HG03025 (cell line): Measurements from ENCODE around the gene C2CD3.
A peak's percentile ranks its signal among the peaks of the same experiment; 100 is the strongest.
"Not testable (repeated sequence)": the region's sequence is repeated elsewhere in the genome, so short reads cannot be mapped to it uniquely, and the experiment has no call there.

Experiments
- ATAC-seq: cut with Tn5 transposase; IDR thresholded peaks from one replicate; pipeline ENCODE4 v1.9.1; 2021; ENCODE audit warnings: mild to moderate bottlenecking, moderate library complexity; ENCODE audit not compliant: unreplicated experiment, low FRiP score

C2CD3 gene

DNA sequence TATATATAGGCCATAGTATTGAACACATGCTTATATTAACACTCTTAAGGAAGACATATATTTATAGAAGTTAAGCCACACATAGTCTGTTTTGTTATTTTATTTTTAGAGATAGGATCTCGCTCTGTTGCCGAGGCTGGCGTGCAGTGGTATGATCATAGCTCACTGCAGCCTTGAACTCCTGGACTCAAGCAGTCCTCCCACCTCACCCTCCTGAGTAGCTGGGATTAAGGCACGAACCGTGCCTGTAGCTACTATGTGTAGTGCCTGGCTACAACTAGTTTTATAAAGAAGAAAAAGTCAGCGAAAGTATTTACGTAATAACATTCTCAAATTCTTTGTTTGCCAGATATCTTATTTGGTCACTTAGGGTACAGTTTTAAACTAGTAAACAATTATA lies 182.6 kb downstream of the C2CD3 start:
- no peak for ATAC-seq

DNA sequence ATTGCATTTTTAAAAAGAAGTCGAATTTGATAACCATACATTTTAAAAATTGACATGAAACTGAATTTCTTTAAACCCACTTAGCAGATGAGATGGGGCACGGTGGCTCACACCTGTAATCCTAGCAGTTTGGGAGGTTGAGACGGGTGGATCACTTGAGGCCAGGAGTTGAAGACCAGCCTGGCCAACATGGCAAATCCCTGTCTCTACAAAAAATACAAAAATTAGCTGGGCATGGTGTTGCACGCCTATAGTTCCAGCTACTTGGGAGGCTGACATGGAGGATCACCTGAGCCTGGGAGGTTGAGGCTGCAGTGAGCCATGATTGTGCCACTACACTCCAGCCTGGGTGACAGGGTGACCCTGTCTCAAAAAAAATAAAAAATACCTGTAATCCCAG lies 185.1 kb downstream of the C2CD3 start:
- not testable (repeated sequence) for ATAC-seq

DNA sequence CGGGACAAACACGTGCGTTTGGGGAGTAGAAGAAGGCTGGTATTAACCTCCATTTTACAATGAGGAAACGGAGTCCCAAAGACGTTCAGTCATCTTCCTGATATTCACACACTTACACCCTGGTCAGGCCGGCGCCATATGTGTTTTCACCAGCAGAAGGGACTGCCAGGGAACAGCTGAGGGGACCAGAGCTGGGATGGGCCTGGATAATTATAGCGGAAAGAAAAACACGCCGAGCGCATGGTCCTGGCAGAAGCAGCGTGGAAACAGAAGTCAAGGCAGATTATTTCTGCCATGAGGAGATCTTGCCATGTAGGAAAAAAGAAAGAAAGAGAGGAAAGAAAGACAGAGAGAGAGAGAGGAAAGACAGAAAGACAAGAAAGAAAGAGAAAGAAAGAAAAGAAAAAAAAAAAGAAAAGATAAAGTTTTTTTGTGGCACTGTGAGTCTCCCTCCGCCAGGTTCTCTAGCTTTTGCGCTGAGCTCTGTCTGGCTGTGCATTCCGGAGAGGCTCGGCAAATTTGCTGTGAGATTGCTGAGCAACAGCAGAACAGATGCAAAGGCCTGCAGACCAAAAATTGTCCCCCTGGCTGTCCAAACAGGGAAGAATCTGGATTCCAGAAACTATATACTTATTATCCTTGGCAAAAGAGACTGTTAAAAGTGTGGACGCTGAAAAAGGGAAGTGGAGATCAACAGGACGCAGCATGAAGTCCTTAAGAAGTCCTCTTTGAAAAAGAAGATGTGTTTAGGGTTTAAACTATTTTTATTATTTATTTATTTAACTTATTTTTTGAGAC lies 186.9 kb downstream of the C2CD3 start:
- ATAC-seq: no peak

DNA sequence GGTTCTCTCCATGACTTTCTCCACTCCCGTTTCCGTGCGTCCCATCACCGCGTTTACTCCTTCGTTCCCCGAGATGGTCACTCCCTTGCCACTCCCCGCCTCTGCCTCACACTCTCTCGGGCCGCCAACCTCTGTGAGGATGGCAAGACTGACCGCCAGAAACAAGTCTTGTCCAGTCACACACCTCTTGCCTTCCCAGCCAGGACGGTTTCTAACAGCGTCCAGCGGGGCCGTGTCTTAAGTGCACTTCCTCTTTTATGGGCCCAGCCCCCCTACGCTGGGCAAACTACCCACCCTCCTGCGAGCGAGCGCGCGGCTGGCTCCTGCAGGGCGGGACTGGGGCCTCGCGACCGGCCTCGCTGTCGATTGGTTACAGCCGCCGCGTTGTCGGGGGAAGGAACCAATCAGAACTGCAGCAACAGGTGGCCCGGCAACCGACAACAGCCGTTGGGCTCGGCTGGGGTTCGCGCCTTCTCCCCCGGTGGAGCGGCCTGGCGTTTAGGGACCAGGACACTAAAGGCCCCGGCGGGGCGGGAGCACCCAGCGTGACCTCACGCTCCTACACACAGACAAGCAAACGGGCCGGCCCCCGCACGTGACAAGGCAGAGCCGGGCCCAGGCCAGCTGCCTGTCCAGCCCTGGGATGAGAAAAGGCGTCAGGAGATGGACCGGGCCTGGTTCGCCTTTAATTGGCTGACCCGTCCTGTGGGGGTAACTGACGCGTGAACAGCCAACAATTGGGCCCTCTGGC lies 187.6 kb downstream of the C2CD3 start:
- ATAC-seq: peak; percentile 67

DNA sequence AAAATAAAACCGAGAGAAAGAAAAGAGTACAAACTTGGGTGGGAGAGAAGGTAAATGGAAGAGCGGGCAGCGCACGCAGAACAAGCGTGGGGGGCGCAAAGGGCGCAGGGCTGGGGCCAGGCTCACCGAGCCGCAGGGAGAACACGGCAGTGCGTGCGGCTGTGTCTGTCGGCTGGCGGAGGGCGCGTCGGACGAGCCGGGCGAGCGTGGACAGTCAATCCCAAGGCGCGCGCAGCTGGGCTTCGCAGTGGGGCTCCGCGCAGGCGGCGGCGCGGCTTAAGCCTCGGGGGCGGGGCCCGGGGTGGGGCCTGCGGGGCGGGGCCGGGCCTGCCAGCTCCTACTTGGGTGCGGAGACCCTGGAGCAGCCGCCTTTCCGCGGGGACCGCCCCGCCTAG lies 188.2 kb downstream of the C2CD3 start, which contains the start of gene UCP2:
Gene UCP2 (minus strand): TSS at position 249 of the 395 bp plus-strand sequence. CDS start 4,465 bp downstream, outside the sequence.
- ATAC-seq: peak; percentile 43

DNA sequence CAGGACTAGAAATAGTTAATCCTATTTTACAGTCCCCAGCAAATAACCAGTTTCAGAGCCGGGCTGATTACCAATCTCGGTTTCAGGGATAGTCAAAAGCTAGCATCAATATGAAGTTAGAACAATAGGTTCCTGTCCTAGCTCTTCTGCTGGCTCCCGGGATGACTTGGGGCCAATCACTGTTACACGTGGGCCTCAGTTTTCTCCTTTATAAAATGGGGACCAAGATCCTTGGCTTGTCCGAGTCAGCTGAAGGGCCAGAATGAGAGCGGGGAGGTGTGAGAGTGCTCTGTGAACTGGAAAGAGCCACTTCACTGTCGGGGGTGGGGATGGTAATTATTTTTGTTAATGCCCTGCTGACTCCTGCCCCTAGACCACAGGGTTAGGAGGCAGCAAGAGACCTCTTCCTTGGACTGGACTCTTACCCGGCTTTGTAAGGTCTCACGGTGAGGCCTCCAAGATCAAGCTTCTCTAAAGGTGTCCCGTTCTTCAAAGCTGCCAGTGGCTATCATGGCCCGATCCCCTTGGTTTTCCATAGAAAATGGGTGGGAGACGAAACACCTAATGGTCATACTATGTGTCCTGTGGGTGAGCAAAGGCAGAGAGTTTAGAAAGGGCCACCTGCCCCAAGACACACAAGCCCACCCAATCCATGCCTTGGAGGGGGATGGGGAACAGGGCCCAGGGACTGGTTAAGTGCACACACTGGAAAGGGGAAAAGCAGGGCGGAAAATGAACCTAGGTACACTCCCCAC lies 189.6 kb downstream of the C2CD3 start:
- ATAC-seq: no peak

DNA sequence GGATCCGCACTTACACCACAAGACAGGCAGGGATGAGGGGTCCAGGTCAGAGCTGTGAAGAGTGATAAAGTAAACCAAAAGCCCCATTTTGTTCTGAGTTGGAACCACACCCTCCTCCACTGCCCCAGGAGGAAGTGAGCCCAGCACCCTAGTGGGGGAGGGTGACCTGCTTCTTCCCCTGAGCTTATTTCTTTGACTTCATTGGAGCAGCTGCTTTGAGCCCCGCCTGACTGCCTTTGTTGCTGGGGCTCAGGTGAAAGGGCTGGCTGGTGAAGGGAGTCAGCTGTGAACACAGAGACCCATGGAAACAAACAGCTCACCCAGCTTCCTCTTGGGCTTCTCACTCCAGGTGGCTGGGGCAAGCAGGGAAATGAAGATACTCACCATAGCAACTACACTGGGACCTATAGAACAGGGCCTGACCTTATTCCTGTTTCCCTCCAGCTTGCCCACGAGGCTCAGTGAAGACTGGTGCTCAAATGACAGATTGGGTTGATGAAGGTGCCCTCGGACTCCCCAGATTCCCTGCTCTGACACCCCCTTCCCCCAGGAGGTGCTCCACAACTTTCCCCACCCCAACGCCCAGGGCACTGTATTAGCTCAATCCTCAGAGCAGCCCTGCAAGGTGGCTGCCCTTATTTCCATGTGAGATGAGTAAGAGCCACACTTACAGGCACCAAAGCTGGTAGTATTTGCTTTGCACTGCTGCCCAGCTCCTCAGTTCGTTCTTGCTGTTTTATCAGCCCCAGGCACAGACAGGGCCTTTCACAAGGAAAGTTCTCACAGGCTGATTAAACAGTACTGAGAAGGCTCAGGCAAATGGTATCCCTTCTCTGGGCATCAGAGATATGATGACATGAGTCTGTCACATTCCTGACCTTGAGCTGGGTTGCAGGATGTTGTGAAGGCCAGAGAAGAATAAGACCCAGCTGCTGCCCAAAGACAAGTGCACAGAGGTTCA lies 190.5 kb downstream of the C2CD3 start:
- peak; percentile 39 for ATAC-seq

DNA sequence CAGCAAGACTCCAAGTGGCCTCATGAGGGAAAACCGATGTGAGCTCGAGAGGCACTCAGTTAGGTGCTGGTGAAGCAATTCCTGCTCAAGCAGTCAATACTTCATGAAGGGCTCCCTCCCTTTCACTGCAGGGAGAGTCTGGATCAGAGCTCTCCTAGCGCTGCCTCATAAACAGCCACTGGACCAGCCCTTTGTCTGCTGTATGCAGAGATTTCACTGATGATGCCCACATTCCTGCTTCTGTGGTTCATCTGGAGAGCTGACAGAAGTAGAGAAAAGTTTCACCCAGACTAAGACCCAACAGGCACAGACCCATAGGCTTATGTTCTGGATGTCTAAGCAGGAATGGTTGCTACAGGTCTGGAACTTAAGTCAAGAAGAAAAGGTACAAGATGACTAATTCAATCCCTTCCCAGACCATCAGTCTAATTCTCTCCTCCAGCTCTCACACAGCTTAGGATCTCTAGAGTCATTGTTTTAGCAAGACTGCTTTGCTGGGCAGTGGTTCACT lies 192.2 kb downstream of the C2CD3 start:
- ATAC-seq: no peak

DNA sequence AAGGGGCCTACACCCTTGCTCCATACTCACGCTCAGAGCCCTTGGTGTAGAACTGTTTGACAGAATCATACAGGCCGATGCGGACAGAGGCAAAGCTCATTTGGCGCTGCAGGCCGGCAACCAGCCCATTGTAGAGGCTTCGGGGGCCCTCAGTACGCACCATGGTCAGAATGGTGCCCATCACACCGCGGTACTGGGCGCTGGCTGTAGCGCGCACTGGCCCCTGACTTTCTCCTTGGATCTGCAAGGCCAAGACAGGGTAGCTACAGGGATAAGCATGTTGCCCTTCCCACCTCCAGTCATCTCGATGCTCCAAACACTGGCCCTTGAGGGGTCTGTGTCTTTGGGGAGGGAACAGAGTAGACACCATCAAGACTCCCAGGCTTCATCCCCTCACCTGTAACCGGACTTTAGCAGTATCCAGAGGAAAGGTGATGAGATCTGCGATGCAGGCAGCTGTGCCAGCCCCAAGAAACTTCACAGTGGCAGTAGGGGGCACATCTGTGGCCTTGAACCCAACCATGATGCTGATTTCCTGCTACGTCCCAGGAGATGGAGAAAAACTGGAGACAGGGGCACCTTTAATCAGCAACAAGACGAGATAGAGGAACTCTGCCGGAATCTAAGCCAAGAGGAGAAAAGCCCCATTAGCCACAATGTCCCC lies 192.8 kb downstream of the C2CD3 start:
- ATAC-seq: no peak

DNA sequence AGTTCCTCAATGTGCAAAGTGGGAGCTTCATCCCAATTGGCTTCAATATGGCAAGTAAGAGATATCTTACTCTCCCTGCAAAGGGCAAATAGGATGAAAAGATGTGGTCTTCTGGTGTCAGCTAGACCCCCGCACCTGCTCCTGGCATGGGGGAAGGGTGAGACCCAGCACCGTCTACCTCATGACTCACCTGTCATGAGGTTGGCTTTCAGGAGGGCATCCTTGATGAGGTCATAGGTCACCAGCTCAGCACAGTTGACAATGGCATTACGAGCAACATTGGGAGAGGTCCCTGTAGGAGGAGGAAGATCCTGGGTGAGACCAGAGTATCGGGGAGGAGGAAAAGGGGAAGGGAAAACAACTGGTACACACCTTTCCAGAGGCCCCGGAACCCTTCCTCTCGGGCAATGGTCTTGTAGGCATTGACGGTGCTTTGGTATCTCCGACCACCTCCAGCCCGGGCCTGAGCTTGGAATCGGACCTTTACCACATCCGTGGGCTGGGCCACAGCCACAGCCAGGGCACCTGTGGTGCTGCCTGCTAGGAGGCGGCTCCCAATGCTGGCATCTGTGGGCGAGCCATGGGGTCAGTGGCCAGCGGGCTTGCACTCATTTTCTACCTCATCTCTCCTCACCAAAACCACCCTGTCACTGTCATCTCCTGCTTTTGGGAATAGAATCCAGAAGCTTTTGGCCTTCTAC lies 194.2 kb downstream of the C2CD3 start:
- ATAC-seq: no peak

DNA sequence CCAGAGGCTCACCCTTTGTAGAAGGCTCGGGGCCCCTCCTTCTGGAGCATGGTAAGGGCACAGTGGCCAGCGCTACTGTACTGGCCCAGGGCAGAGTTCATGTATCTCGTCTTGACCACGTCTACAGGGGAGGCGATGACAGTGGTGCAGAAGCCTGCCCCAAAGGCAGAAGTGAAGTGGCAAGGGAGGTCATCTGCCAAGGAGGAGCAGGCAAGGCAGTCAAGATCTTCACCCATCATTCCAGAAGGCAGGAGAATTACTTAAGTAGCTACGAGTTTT lies 195.4 kb downstream of the C2CD3 start:
- no peak for ATAC-seq

DNA sequence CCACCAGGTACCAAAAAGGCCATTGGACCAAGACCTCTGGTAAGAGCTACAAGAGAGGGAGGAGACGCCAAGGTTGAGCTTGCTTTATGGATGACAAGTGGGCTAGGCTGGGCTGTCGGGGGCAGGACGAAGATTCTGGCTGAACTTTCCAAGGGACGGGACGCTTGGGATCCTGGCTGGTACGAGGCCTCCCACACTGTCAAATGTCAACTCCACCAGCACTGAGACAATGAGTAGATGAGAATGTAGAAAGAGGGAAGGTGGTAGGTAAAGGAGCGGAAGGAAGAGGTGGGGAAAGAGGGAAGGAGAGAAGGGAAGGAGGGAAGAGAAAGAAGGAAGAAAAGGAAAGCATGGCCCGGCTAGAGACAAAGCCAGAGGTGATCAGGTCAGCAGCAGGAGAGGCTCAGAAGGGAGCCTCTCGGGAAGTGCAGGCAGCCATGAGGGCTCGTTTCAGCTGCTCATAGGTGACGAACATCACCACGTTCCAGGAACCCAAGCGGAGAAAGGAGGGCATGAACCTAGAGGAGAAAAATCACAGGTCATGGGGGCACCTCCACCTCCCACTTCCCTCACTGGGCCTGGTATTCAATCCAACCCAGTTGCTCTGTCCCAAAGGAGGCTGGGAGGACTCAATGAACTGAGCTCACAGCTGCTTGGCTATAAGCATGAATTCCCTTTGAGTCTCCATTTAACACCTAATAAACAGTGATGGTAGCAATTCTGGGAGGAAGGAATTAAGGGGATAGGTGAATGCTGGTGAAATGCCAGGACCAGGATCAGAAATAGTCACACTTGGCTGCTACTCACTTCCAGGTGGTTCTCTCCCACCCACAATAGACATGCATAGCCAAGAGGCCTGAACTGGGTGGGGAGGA lies 196.0 kb downstream of the C2CD3 start:
- ATAC-seq: no peak

DNA sequence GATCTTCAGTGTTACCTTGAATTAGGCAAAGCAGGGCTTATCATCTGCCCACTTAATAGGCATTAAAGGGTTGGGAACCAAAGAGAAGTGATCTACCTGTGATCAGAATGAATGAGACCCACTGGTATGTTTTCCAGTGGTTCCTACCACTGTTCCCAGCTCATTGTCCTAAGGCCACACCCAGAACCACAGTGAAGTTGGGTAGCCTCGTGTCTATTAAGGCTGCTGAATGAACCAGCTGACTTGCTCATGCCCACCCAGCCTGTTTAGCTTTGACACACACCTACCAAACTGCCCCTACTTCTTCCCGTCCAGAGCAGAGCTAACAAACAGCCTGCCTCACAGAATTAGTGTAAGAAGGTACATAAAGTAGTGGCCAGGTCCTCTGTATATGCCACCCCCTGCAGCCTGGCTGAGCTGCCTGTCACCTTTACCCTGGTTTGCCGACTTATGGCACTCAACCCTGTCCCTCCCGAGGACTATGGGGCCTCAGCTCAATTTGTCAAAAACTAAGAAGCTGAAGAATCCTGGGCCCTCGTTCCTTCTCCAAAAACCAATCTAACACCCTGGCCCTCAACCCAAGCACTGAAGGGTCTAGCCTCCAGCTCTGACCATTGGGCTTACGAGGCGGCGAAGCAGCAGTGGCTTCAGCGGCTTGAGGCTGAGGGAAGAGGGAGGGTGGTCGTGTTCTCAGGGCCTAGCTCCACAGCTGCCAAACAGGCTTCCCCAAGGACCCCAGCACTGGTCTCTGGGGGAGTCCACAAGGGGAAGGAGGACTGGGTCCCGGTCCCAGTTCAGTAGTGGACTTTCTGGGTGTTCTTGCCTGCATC lies 198.0 kb downstream of the C2CD3 start:
- ATAC-seq: no peak

DNA sequence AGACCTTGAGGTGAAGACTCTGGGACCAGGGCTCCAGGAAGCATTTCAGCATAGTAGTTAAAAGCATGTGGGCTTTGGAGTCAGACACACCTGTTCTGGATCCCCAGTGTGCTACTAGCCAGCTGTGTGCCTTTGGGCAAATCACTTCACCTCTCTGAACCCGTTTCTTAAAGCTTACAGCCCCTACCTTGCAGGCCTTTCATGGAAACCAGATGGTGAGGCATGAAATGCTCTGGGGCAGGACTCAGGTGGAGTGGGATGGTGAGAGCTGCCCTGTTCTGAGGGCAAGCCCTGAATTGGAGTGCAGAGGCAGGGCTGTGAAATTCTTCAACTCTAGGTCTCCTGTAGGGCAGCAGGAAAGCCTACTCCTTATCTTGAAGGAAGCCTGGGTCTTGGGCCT lies 198.6 kb downstream of the C2CD3 start:
- no peak for ATAC-seq

DNA sequence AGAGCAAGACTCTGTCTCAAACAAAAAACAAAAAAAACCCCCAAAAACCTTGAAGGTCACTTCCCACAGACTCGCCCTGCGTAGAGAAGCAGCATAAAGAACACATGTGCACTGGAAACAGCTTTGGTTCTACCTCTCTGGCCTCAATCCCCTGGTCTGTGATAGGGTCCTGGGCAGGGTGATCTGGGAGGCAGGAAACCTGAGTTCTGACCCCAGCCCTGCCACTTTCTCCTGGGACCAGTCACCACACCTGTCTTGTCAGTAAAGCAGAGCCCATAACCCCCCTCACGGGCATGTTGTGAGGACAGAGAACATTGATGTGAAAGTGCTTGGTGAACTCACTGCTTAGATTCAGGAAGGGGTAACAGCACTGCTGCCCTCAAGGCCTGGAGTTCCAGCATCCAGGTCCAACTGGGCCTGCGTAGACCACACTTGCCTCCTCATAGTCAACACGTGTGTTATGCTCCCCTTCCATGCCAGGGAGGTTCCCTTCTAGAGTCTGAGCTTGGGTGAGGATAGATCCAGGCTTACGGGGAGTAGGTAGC lies 199.6 kb downstream of the C2CD3 start:
- ATAC-seq: no peak

DNA sequence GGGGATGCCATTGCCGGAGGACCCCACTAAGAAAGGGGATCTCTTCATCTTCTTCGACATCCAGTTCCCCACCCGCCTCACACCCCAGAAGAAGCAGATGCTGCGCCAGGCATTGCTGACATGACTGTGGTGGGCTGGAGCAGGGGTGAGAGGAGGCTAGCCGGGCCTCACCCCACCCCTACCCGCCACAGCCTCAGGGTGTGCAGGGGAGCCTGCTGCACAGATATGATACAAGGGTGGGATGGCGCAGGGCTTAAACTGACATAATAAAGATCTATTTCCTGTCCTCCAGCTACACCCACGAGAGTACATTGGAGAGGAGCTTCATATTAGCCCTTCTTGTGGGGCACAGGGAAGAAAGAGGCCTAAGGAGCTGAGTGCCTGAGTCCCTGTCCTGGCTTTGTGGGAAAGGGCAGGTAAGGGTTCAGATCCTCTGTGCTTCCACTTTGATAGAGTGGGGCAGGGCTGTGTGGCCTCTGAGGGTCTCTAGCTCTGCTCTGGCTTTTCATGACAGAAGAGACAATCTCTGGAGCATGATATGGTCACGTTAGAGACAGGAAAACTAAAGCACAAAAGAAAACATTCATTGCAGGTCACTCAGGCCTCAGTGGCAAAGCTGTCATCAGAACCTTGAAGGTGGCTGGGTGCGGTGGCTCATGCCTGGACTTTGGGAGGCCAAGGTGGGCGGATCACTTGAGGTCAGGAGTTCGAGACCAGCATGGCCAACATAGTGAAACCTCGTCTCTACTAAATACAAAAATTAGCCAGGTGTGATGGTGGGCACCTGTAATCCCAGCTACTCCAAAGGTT lies 200.6 kb downstream of the C2CD3 start:
- no peak for ATAC-seq
